Activated CD4-positive, CD25-positive, alpha-beta regulatory T cell treated with anti-CD3 and anti-CD28 coated beads, Interleukin-2, amount 50 U/mL, for 24 hours (primary cell): ENCODE measurements around the gene PHC1.
A peak's percentile ranks its signal among the peaks of the same experiment; 100 is the strongest.
"Not testable (repeated sequence)": the region's sequence is repeated elsewhere in the genome, so short reads cannot be mapped to it uniquely, and the experiment has no call there.

Experiments
- ATAC-seq, 2 donors: fragments of 150-1000 bp; cut with Tn5 transposase; one replicate each; pipeline ENCODE4 v1.10.0; 2021; ENCODE audit warnings: mild to moderate bottlenecking in 1 of 2, moderate library complexity in 1 of 2

PHC1 gene

DNA sequence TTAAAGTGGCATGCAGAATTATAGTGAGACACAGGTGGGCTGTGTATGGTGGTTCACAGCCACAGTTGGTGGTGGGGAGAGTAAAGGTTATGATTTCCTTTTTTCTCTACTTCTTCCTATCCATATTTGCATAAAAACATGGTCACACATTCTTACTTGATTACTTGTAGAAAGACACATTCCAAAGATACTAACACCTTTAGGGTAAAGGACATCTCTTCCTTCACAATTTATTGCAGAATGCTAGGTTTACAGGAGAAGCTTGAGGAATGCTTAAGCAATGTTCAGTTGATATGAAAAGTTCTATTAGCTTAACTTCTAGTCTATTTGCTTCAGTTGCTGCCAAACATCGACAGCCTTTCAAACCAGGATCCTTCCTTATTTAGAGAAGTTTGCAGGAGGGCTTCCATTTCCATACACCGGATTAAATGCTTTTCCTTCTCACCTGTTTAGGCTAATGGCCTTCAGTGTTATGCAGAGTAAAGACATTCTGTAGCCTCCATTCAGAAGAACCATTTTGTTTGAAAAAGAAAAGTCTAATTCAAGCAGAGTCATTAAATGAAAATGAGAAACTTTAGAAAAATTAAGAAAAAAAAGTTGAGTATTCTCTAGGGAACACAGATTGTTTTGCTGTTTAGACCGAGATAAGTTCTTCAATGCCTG, 2.6 kb upstream of the PHC1 start:
- no peak for ATAC-seq

DNA sequence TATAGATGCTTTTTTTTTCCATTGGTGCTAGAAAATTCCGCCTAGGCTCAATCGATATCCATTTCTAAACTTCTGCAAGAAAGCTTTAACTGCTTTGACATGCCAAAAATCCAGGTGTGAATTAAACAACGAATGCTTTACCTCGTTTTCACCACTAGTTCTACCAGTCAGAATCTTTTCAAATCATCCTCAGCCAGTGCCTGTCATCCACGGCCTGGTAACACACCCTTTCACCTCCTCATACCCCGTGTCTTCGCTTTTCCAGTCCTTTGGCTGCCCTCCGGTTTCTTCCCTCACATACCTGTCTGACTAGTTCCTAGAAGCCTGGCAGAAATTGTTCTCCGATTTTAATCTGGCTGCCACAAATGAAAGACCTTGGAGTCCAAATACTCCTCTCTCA, 1.4 kb upstream of the PHC1 start:
- ATAC-seq: no peak

DNA sequence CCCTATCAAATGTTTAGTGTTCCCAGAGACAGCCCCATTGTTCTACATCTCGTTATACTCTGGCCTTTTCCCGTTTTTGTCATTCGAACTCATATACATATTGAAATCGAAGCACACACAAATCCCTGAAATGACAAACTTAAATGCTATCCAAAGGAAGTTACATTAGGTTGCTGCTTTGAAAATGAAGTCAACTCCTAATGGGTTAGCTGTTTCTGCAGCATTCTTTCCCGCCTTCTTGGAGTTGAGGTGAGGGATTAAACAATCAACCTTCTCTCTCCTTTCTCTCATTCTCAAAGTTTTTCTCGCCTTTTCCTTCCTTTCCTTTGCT, 642 bp upstream of the PHC1 start:
- ATAC-seq: no peak

DNA sequence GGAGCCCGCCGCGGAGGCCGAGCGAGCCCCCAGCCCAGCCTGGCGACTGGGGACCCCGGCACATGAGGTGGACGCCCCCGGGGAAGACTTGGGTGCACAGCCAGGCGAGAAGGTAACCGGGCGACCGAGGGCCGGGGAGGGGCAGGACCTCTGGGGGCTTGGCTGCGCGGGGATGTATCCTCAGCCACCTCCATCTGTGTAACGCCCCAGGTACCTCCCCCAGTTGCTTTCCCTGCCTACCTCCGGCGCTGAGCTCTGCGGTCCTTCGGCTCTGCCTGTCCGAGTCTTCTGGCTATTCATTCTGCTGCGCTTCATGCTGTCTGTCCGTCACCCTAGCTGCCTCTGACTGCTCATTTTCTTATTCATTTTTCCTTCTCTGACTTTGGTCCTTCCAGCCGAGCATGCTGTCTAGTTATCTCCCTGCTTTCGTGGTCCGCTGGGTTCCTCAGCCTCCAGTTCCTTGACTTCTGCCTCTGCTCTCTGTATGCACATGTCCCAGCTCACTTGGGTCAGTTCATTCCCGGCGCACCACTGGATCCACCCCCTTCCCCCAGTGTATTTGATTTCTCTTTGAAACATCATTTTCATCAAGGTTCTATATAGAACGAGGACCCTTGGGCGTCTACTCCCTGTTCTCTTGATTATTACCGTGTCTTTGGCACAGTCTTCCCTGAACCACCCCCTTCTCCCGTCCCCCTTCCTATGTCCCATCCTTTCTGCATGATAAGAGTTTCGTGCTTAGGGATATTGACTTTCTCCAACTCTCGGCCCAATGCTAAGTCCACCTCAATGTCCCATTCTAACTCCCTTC, 612 bp downstream of the PHC1 start:
- ATAC-seq: peak; percentile 85 to 88

DNA sequence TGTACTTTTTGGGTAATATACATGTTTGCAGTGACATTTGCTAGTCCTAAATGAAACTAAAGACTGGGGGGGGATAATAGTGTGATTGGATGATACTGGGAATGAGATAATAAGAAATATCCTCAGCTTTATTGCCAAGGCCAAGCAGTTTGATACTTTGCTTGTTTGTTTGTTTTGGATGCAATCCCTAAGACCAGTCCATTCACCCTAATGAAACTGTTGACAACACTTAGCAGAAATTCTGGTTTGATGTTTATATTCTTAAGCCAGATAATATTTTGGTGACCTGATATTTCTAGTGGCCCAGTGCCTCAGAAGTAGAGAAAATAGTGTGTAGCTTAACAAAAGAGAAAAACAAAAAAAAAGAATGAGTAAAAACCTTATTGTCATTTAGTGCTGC, 1.8 kb downstream of the PHC1 start:
- no peak for ATAC-seq

DNA sequence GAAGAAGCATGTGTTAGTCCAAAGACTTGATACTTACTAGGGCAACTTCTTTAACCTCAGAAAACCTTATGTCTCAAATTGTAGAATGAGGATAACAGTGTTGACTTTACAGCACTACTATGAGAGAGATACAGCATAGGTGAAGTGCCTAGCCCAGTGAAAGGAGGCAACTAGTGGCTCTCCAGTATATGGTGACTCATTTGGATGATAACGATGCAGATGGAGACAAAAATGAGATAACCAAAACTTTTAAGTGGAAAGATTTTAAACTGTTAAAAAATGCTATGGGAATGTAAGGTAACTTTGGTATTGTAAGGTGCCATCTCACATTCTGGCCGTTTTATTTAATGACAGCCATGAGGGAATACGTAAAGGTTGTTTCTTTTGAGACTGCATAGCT, 2.7 kb downstream of the PHC1 start:
- ATAC-seq: no peak

DNA sequence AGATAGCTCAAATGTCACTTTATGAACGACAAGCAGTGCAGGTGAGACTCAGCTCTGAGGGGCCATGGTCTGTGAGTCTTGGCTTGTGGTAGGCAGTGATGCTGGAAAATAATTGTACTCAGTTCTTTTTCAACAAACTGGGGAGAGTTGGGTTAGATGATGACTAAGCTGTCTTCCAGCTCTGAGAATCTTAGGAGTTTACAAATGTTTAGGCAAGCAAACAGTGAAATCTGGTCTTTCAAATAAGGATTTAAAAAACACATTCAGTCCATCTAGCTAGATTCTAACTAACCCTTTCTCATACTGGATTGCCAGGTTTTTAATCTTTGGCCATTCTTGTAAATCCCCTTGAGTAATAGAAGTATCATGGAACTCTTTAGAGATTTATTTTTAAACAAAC, 3.4 kb downstream of the PHC1 start:
- ATAC-seq: no peak

DNA sequence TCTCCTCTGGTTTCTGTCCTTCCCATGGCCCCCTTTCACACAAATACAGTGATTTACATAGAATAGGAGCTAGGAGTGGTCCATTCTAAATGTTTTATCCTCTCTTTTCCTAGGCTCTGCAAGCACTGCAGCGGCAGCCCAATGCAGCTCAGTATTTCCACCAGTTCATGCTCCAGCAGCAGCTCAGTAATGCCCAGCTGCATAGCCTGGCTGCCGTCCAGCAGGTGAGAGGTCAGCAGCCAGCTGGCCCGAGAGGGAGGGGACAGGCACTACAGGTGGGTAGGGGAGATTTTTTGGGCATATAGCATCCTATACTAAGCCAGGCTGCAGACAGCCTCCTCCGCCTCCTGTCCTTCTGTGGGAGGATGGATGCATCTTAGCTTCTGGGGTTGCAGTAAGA, 5.3 kb downstream of the PHC1 start:
- ATAC-seq: not testable (repeated sequence)

DNA sequence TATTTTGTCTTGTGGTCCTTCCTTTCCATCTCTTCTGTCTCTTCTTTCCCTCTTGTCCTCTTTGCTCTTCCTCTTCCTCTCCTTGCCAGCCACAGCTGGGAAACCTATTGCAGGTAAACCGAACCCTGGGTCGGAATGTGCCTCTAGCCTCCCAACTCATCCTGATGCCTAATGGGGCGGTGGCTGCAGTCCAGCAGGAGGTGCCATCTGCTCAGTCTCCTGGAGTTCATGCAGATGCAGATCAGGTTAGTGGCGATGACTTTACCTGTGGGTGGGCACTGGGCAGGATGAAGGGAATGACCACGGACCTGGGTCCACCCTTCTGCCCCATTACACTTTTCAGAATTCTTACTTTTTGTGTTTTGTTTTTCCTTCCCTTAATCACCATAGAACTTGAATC, 8.2 kb downstream of the PHC1 start:
- ATAC-seq: no peak

DNA sequence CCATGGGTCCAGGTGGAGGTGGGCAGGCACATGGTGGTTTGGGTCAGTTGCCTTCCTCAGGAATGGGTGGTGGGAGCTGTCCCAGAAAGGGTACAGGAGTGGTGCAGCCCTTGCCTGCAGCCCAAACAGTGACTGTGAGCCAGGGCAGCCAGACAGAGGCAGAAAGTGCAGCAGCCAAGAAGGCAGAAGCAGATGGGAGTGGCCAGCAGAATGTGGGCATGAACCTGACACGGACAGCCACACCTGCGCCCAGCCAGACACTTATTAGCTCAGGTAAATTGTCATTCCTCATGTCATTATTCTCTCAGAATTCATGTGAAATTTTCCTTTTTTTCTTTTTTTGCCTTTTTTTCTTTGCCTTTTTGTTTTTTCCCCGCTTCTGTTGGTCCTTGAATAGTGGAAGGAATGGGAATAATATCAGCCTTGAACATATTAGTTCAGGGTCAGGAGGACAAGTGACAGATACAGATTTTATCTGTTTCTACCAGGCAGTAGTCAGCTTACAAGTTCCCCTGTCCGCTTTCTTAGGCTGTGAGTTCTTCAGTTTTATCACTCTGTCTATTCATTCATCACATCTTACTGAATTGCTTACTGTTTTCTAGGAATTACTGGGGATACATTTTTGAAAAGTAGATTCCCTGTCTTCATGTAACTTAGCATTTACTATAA, 16.5 kb downstream of the PHC1 start:
- not testable (repeated sequence) for ATAC-seq

DNA sequence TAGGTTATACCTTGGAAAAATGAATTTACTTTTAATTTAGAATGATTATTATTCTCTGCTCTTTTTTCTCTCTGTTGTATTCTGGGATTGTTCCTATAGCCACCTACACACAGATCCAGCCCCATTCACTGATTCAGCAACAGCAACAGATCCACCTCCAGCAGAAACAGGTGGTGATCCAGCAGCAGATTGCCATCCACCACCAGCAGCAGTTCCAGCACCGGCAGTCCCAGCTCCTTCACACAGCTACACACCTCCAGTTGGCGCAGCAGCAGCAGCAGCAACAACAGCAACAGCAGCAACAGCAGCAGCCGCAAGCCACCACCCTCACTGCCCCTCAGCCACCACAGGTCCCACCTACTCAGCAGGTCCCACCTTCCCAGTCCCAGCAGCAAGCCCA, 18.2 kb downstream of the PHC1 start:
- not testable (repeated sequence) for ATAC-seq

DNA sequence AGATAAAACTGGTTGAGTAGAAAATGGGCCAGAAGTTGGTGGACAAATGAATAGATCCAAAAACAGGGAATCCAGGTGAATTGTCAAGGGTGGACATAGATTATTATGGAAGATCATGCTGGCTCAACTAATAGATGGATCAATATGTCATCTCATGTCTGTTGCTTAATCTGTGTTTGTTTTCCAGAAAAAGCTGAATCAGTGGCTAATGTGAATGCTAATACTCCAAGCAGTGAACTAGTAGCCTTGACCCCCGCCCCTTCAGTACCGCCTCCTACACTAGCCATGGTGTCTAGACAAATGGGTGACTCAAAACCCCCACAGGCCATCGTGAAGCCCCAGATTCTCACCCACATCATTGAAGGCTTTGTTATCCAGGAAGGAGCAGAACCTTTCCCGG, 19.8 kb downstream of the PHC1 start:
- not testable (repeated sequence) for ATAC-seq

DNA sequence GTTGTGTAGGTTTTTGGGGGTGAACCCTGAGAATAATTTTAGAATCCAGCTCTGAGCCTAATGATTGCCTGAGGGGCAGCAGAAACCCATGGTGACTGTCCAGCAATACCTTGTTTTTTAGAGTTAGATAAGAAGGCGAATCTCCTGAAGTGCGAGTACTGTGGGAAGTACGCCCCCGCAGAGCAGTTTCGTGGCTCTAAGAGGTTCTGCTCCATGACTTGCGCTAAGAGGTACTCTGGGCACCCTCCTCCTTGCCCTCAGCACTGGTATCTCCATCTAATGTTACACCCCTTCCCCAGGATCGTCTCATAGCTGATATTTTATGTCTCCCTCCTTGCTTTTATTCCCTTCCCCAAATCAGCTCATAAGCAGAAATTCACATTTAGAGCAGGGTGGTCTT, 22.4 kb downstream of the PHC1 start:
- no peak for ATAC-seq

DNA sequence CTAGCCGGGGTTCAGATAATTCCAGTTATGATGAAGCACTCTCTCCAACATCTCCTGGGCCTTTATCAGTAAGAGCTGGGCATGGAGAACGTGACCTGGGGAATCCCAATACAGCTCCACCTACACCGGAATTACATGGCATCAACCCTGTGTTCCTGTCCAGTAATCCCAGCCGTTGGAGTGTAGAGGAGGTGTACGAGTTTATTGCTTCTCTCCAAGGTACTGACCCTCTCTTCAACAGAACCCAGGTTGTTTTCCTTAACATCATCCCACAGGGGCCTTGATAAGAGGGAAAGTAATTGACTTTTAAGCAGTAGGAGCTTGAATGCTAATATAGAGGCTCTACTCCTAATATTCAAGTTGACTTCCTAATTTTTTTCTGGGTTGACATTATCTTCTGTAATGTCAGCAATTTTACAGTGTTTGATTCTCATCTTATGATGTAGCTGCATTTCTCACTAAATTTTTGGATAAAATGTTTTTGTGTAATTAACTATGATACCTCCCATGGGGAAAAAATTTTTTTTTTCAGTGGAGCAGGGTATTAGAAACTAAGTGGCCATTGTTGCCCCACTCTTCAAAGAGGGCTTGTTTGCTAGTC, 23.6 kb downstream of the PHC1 start:
- not testable (repeated sequence) for ATAC-seq

DNA sequence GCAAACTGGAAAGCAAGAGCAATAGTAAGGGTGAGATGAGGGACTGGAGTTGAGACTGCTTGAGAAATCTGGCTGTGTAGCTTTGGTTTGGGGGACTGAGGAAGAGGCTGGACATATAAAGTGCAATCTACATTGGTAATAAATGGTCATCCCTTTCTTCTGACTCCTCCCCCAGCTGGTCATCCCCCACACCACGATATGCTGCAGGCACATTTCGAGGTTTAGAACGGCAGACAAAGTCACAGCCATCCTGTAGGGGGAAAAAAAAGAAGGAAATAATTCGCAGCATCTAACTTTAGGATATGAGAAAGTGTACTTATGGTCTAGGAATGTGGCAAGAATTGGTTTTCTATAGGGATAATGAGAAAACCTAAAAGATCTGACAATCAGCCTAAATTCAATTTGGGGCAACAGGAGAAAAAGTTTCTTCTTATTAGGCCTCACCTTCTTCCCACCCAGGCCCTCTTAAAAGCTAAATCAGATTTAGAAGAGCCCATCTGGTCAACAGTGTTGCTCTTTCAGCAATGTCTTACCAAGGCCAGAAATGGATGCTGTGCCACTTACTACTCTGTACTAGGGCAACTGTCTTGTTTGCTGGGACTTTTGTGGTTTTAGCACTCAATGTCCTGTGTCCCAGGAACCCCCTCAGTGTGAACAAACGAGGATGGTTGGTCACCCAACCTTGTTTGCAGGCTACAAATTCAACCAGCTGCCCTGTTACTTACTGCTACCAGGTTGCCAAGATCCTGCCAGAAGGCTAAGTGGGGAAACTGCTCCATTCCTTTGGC, 27.6 kb downstream of the PHC1 start:
- ATAC-seq: no peak

DNA sequence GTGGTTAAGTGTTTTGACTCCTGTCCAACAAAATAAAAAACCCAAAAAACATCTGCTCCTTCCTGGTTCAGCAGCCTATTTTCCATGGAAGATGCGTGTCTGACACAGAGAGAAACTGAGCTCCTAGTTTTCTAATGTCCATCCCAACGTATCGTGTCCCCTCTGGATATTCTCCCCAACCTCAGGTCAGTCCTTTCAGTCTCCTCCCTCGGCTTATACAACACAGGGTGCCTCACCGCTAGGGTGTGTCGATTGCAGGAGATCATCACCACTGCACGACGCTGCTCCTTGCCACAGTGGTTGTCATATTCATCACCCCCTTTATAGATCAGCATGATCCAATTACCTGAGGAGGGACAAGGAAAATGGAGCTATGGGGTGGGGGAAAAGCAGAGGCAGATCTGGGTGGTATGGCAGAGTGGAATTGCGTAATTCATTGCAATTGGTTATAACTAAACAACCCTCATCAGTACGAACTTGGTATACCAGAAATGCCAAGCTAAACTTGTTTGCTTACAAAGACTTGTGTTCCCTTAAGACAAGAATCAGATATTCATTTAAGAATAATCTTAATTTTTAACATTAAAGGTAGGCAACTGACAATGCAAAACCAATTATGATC, 29.4 kb downstream of the PHC1 start:
- ATAC-seq: no peak

DNA sequence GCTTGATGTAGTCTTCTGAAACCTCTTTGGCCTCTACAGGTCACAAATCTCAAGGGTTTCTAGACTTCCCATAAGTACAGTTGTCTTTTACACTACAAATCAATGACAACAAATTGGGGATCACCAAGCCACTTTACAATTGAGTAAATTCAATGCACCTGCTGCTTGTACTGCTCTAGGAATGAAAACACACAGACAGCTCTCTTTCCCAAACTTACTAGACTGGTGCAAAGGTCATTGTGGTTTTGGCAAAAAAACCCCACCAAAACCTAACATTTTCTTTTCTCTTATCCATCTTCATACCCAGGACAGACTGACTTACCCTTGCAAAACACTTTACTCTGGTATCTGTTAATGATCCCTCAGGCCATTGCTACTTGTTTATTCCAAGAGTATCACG, 32.4 kb downstream of the PHC1 start:
- no peak for ATAC-seq

DNA sequence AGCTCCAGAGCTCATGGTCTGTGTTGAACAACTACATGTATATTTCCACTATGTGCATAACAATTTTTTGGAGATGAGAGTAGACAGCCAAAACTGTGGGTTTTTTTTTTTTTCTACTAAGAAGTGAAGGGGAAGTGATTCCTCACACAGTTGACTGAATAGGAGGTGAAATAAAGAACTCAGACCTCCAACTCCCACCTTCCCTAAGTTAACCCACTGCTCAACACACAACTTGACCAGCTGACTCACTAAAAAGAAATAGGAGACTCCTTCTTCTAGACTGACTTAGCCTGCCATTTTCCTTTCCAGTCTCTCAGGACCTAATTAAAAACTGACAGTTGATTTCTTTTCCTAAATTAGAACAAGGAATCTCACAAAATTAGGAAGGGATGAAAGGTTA, 33.4 kb downstream of the PHC1 start:
- no peak for ATAC-seq

DNA sequence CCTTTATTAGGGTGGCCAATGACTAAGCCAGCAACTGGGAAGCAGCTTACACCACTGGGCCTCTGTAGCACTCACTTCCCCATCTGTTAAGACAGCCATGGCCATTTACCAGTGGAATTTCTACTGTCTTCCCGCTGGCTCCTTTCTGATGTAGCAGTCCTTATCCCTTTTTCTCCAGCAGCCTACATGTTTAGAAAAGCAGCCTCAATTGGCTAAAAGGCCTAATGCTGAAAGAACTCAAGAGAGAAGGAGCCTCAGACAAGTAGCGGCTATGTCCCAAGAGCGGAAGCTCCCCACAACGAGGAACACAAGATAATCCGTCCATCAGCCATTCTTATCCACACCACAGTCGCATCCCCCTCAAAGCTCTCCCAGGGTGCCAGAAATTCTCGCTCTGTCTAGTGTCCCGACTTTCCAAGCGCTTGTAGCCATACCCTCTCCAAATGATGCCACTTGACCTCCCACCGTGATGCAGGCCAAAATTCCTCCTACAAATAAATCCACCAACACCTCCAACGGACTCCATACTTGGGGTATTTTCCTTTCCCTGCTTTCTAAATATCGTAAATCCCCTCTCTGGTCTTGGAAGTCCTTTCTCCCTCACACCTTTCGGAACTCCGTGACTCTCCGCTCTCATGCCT, 34.5 kb downstream of the PHC1 start:
- ATAC-seq: no peak

DNA sequence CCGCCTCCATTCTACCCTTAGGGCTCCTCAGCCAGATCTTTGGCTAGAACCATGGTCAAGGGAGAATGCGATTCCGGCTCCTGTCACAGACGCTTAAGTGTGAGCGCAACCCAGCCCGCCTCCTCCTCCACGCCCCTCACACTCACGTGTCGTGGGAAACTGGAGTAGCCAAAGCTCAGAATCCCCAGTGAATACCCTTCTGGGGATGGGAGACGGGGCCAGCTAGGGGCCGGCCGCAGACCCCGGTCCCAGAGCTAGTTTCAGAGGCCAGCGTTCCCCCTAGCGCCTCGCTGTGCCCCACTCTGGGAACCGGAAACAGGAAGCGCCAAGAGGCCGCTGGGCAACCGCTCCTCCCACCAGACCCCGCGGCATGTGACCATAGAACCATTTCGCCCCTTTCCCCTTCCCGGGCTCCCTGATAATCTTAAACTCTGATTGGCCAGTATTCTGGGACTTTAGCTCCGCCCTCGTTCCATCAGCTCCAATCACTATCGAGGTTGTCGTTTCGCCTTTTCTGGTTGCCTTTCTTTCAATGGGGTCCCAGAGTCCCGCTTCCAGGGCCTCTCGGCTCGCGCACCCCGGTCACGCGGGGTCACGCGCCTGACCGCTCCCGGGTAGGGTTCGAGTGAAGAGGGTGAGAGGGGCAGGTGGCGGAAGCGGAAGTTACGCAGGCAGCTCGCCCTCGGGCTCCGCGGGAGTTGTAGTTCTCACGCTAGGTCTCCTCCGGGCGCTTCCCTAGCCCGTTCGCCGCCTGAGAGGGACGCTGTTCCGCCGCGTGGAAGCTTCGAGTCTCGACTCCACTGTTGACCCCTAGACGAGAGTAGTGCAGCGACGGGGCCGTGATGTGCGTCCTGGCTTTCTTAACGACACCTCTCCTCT, 35.3 kb downstream of the PHC1 start, which contains the start of gene M6PR:
Gene M6PR, minus strand, starts transcription at position 304 of the 879 bp plus-strand sequence. CDS start 3,241 bp downstream, outside the sequence.
- peak; percentile 86 to 90 for ATAC-seq

DNA sequence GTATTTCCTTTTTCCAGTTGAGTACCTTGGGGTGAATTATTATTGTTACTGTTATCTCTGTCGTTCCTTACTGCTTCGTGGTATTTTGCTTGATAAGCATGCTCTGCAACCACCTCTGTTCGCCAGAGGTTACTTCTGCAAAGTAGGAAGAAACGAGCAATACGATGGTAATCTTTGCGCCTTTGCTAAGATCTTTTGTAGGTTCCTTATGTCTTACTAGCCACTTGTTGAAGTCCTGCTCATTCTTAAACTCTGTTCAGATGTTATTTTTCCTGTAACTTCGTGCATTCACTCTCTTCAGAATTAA, 35.9 kb downstream of the PHC1 start:
- no peak for ATAC-seq
